DOHH2 (cell line): ENCODE measurements around the gene SPEM2.

ENCODE experiments used
- CTCF ChIP-seq: fragments of 200-600 bp; sonication (generic); IDR thresholded peaks from one replicate; pipeline ENCODE4 v1.5.1; 2014; ENCODE audit warnings: antibody characterized with exemption, mild to moderate bottlenecking, low read depth, low read length; ENCODE audit not compliant: poor library complexity, severe bottlenecking
- EZH2phosphoT487 ChIP-seq: fragments of 200-600 bp; sonication (generic); IDR thresholded peaks from 2 replicates; pipeline ENCODE4 v1.6.1; 2017; ENCODE audit warnings: borderline replicate concordance, mild to moderate bottlenecking, antibody characterized with exemption, low read length, moderate library complexity, mixed read lengths

GRCh38 chr17:7439462-7440112, 14.2 kb downstream of the SPEM2 start, which contains the start of gene FGF11:
- TF ChIP-seq CTCF (no peak), EZH2phosphoT487 (peak; percentile 39; the same call in 1 of the 2 replicates)
